HG02852 (cell line): ENCODE measurements around the gene C1orf198.
"Not testable (repeated sequence)": the region's sequence is repeated elsewhere in the genome, so short reads cannot be mapped to it uniquely, and the experiment has no call there.

ENCODE experiments used
- ATAC-seq: cut with Tn5 transposase; IDR thresholded peaks from one replicate; pipeline ENCODE4 v1.9.1; 2021; ENCODE audit warnings: mild to moderate bottlenecking, moderate library complexity; ENCODE audit not compliant: unreplicated experiment

The C1orf198 gene

DNA sequence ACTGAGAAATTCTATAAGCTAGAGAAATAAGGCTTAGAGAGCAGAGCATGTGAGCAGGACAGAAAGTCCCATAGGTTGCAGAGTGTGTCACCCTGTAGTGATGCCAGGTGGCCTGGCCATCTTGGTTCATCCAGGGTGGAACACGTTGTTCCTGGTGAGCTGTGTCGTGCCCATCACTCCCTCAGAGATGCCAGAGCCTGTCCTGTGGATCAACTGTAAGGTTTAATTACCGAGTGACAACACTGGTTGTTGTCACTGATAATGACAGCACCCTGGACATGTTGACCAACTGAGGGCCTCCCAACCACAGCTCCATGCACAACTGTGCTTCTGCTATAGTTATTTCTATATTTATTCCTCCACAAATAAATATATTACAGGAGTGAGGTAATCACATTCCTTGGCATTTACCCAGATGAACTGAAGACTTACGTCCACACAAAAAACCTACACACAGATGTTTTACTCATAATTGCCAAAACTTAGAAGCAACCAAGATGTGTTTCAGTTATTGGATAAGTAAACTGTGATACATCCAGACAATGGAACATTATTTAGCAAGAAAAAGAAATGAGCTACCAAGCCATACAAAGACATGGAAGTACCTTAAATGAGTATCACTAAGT, 6.2 kb downstream of the C1orf198 start:
- ATAC-seq, result no peak

DNA sequence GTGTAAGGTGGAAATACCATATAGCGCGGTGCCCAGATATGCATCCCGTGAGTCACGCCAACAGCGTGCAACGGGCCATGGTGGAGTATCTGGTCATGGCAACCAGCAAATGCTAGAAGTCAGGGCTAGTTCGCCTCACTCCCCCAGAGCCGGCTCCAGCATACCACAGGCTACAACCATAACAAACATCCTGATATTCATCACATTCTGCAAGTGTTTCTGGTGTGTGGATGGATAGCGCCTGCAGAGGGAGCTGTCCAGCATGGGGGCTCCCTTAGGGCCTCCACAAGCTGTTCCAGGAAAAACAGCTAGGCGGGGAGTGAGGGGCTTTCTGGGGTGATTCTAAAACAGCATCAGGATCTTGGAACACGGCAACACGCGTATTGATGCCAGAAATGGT, 6.8 kb downstream of the C1orf198 start:
- ATAC-seq, result no peak

DNA sequence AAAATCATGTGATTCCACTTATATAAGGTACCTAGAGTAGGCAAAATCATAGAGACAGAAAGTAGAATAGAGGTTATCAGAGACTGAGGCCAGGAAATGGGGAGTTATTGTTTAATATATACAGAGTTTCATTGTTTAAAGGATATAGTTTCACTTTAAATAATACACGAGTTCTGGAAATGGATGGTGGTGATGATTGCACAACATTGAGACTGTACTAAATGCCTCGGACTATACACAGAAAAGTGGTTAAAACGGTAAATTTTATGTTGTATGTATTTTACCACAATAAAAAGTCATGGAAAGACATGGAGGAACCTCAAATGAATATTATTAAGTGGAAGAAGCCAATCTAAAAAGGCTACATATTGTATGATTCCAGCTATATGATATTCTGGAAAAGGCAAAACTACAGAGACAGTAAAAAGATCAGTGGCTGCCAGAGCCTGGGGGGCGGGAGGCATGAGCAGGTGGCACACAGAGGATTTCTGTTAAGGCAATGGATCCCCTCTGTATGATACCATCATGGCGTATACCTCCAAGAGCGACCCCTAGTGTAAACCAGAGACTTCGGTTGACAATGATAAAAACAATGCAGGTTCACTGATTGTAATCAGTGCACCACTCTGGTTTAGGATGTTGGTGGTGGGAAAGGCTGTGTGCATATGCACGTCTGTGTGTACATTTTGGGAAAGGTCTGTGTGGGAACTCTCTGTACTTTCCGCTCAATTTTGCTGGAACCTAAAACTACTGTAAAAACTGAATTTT, 7.5 kb downstream of the C1orf198 start:
- no peak for ATAC-seq

DNA sequence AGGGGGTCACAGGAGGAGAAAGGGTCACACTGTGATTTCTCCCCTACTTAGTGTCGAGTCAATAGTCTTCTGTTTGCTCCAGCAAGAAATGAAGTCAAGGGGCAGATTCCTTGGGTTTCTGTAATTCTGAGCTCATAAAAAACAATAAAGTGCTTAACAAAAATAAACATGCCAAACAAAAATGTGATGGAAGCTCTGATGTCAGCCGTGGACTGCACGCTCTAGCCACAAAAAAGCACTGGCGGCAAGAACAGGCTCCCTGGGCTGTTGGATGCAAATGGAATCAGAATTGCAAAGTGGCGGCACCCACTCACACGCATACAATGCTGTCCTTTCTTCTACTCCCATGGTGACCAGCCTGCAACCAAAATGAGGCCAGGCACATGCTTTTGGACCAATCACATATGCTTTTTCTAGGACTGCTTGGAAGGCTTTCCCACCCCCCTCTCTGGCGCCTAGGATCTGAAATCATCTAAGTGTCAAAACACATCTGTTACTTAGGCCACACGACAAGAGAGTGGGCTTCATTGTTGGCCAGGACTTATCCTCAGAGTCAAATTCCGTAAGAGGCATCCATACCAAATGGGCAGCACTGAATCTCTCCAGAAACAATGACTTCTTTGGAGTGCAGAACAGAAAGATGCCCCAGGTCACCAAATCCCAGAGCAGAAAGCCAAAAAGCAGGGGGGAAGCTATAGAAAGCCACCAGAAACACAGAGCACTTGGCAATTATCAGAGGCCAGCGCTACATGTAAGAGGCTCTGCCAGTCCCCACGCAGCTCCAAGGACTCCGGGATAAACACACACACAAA, 9.2 kb downstream of the C1orf198 start:
- ATAC-seq, result no peak

DNA sequence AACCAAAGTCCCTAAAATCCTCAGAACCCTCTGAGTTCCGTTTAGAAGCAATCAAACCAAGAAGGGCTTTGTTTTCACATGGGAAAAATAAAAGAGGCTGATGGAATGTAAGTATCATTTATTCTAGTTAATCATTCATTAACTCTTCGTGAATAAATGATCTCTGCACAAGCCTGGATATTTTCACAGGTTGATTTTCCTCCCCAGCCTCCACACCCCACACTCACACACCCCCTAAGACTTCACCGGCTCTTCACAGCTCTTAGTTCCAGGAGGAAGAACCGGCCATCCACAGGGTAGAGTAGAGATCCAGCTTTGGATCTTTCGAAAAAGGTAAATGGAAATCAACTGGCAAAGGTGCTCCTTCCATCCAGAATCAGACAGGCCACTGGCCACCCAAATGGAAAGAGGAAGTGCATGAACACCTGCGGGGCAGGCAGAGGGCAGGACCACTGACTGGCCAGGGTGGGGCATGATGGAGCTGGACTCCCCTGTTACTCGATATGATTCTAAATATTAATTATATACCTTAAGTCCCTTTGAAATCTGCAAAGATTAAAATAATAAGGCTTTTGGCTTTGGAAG, 10.0 kb downstream of the C1orf198 start:
- ATAC-seq, result no peak

DNA sequence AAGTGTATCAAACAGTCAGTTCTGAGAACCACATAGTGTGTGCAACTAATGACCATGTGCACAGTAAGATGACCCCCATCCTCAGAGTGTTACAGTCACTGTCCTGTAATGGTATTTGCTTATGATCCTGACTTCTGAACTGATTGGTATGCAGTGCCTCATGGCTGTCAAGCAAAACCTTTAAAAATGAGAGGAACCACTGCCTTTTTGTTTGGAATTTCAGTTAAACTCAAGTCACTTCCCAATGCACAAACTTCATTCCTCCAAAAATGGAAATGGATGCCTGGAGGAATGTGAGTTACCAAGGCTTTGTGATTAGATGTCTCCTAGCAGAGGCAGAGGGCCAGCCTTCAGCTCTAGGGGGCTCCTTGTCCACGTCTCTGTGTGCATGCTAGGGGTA, 10.5 kb downstream of the C1orf198 start:
- ATAC-seq, result no peak

DNA sequence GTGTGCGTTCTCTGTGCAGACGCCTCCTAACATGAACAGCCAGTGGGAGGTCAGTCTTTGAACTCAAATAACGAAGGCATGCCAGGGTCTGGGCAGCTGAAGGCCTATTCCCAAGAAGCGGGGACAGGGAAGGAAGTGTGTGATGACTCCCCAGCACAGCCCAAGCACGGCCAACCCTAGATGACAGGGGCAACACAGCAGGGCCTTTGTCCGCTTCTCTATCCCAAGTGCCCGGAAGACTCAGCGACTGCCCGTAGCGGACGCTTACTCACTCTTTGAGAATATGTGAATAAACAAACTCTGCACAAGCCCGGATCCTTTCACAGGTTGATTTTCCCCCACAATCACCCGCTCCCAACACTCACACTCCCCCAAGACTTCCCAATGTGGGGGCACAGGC, 11.2 kb downstream of the C1orf198 start:
- ATAC-seq, result no peak

DNA sequence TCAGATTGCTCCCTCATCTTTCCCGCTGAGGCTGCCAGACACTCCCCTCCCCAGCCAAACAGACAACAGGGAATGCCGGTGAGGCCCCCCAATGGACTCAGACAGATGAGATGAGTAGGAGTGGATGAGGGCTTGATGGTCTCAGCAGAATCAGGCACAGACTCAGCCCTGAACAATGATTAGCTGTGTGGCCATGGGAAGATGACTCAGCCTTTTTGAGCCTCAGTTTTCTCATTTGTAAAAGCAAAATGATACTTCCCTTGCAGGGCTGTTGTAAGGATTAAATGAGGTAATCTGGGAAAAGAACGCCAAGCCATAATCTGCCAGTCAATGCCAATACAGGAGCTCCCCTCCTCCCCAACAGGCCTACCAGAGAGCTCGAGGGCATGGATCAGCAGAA, 12.4 kb downstream of the C1orf198 start:
- ATAC-seq, result no peak

DNA sequence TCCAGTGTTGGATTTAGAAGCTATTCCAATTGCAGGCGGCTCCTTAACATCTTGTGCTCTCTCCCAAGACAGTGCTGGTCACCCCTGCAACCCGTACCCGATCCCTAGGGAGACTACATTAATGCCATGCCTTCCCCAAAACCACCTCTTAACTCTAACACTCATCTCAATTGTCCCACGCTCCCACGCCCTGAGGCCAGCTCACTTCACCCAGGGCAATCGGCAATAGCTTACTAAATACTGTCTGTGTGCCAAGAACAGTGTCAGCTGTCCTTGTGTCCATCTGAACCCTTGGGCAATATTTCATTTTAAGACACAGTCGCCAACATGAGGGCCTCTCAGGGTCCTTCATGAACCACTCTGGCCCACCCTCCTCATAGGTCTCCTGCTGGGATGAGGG, 13.9 kb downstream of the C1orf198 start:
- no peak for ATAC-seq

DNA sequence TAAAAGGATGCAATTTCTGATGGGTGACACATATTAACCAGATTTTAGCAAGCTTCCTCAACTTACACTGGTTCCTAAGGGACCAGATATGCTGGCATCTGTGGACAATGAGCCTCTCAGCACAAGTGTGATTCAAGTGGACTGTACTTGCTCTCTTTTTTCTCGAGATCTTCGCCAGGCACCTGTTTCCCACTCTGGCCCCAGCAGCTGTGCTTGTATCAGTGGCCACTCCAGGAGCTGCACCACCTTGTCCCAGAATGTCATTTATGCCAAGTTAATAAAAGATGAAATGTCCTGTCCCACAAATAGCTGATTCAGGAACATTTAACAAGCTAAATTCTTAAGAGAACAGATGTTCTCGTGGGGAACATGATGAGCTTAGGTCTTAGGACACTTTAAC, 14.6 kb downstream of the C1orf198 start:
- no peak for ATAC-seq

DNA sequence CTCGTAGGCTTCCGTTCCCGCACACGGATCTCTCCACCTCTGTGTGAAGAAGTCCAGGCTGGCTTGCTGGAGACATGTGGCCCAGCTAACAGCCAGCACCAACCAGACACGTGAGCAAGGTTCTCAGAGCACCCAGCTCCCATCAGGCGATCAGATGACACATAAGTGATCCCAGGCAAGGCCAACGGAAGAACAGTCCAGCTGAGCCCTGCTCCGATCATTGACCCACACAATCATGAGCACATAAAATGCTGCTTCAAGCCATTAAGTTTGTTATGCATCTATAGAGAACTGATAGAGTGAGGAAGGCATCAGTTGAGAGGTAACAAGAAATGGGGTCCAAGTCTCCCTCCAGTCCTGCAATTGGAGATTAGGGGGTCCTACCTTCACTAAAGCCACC, 15.4 kb downstream of the C1orf198 start:
- ATAC-seq, result no peak

DNA sequence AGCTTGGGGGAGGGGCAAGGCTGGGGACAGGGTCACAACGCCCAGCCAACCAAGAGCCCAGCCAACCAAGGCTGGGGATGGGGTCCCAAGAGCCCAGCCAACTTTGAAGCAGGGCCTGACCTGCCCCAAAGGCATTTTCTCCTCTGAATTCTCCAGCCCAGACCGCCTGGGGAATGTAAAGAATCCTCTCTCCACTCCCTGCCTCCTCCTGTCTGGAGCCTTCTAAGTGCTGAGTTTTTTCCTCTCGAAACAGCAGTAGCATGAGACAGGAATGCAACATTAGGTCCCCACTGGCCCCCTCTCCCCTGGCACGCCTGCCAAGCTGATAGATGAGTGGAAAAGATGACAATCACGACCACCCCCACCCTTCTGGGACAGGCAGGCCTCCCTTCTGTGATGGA, 17.0 kb downstream of the C1orf198 start:
- ATAC-seq, result no peak

DNA sequence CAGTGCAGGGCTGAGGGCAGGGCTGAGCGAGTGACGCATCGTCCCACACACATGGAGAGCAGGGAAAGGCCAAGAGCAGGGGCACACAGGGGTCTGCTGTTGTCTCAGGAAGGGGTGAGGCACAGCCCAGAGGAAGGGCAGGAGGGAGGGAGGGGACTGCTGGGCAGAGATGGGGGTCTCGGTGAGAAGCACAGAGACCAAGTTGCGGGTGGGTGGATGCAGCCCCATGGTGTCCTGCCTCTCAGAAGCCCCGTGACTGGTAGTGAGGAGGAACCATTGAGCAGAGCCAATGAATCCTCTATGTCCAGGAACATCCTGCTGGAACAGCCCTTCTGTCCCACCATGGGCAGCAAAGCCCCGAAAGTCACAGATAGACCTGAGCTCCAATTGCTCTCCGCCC, 17.8 kb downstream of the C1orf198 start:
- no peak for ATAC-seq

DNA sequence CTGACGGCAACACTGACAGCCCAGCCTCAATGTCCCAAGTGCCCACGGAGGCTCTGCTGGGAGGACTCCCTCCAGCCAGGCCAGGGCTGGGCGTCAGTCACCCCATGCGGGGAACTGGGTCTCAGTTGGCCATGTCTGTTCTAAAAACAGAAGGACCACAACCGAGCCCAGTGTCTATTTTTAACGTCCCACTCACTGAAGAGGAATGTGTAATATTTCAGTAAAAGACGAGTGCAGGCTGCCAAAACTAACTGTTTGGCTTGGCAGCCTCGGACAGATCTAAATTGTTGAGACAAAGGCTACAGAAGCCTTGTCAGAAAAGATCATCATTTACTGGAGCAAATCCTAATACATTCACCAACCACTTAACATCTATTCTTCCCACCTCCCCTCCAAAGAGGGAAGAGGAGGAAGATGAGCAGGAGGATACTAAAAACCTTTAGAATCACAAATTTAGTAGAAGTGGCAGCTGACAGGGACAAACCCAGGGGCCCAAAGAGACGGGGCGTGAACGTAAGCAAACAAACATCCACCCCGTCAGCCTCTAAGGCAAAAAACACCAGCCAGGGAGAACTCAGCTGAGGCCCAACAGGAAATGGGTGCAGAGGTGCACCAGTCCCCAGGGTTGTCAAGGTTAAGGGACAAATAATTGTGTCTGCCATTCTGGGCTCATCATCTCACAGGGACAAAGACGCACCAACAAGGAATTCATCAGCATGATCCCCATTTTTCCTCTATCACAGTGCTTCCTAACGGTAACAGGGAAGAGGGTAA, 18.7 kb downstream of the C1orf198 start:
- no peak for ATAC-seq

DNA sequence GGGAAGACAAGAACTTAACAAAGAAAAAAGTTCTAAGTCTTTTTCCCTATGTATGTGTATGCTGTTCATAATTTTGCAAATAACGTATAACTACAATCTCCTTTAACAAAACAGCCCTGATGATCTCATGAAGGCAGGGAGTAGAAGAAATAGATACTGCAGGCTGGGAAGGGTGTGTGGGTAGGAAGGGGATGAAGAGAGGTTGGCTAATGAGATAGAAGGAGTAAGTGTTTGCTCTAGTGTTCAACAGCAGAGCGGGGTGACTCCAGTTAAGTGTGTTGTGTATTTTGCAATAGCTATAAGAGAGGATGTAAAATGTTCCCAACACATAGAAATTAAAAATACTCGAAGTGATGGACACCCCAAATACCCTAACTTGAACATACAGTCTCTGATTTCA, 20.1 kb downstream of the C1orf198 start:
- ATAC-seq, result no peak

DNA sequence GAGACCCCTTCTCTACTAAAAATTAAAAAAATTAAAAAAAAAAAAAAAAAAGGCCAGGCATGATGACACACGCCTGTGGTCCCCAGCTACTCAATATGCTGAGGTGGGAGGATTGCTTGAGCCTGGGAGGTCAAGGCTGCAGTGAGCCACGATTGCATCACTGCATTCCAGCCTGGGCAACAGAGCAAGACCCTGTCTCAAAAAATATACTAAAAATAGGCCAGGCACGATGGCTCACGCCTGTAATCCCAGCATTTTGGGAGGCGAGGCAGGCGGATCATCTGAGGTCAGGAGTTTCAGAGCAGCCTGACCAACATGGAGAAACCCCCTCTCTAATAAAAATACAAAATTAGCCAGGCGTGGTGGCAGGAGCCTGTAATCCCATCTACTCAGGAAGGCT, 23.1 kb downstream of the C1orf198 start:
- not testable (repeated sequence) for ATAC-seq

DNA sequence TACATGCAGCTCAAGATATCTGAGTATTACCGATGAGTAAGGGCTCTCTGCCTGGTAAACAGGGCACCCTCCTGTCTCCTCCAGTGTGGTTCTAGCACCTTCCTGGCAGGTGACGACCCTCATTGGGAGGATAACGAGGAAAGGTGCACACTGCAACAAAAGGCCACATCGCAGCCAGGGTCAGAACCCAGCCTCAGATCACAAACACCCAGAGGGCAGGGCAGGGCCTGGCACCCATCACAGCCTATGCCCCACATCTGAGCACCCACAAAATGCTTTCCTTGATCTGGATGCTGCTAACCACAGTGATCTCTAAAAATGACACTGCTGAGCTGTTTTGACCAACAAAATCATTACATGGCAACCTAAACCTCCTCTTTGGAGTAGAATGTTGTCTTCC, 23.8 kb downstream of the C1orf198 start:
- no peak for ATAC-seq

DNA sequence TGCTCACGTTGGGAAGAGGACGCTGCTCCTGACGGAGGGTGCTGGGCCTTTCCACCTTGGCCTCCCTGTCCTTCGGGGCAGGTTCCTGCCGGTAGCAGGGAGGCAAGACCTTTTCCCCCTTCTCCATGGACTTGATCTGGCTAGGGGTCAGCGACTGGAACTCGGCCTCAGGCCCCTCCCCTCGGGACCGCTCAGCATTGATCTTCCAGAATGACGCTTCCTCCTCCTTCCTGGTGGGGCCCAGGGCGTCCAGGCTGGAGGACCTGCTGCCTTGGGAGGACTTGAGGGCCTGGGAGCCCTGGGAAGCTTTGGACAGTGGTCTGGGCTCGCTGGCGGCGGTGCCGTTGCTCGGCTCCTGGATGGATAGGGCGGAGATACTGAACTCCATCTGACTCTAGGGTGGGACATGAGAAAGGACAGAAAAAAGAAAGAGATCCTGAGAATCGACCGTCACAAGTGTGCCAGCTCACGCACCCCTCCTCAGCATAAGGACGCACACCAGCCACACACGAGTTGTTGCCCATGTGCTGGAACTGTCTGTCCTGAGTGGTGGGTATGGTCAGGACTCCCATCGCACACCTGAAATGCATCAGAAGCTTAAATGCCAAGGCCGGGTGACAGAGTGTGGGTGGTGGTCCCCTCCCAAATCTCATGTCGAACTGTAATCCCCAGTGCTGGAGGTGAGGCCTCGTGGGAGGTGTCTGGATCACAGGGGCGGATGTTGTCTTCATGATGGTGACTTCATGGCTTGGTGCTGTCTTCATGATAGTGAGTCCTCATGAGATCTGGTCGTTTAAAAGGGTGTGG, 24.6 kb downstream of the C1orf198 start:
- ATAC-seq, result no peak

DNA sequence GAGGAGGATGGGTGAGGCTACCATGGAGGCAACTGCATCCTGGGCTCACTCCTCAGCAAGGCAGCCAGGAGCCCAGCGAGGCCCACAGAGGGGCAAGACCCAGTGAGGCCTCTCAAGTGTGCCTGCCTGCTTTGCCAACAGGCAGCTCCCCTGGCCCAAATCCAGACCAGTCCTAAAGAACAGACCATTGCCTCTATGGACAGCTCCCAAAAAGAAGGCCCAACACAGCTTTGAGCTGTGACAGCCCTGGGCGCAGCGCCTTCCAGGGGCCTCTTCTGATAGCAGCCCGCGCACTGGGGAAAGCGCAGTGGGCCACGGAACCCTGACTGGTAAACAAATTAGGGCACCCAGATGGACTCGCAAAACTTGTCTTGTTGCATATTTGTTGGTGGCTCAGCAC, 25.5 kb downstream of the C1orf198 start:
- ATAC-seq, result no peak

DNA sequence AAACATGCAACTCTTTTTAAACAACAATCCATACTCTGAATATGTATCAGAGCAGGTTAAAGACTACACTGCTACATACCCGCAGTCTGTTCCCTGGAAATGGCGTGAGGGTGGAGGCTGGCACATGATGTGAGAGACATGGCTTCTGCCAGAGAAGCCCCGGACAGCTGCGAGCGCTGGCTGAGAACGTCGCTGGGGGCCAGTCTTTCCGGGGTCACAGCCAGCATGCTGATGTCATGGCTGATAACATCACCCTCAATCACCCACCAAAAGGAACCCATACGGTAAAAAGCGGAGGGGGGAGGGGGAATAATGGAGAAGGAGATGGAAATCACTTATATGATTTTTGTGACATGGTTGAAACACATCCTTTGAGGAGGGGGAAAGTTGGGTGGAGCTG, 29.1 kb downstream of the C1orf198 start:
- no peak for ATAC-seq
